SH-SY5Y (cell line): ENCODE measurements around the gene CSPG4.

Source experiments
- GATA2 ChIP-seq: IDR thresholded peaks from 2 replicates; pipeline ENCODE4 v1.6.1; 2011; ENCODE audit warnings: mild to moderate bottlenecking, low read depth, low read length
- GATA3 ChIP-seq: IDR thresholded peaks from 2 replicates; pipeline ENCODE4 v1.6.1; 2011; ENCODE audit warnings: low read depth, mild to moderate bottlenecking, low read length, moderate library complexity

CSPG4 gene

GRCh38 chr15:75712668-75713337 is at the start of gene CSPG4:
CSPG4 (minus strand) TSS chr15:75712848; CDS start chr15:75712755, 93 bp downstream.
- no peak for TF ChIP-seq GATA2
- TF ChIP-seq GATA3: no peak

GRCh38 chr15:75761446-75762356 is 49.1 kb upstream of the CSPG4 start:
- TF ChIP-seq GATA2 (no peak), GATA3 (no peak)

- TF ChIP-seq GATA2: no peak
- no peak for TF ChIP-seq GATA3
These were observed 48.2 kb upstream of the CSPG4 start for GRCh38 chr15:75760704-75761435.

GRCh38 chr15:75759416-75760130 is 46.9 kb upstream of the CSPG4 start:
- no peak for TF ChIP-seq GATA2

GRCh38 chr15:75758071-75758872 is 45.6 kb upstream of the CSPG4 start:
- no peak for TF ChIP-seq GATA3
- no peak for TF ChIP-seq GATA2

GRCh38 chr15:75753145-75753544 is 40.5 kb upstream of the CSPG4 start:
- no peak for TF ChIP-seq GATA2
- TF ChIP-seq GATA3: no peak

GRCh38 chr15:75751891-75752290 is 39.2 kb upstream of the CSPG4 start:
- TF ChIP-seq GATA3 (no peak), GATA2 (no peak)

- TF ChIP-seq GATA3: no peak
- no peak for TF ChIP-seq GATA2
These were observed 38.6 kb upstream of the CSPG4 start for GRCh38 chr15:75751116-75751875.

GRCh38 chr15:75750261-75751050 is 37.8 kb upstream of the CSPG4 start:
- no peak for TF ChIP-seq GATA2
- TF ChIP-seq GATA3: no peak

- TF ChIP-seq GATA2: no peak
- no peak for TF ChIP-seq GATA3
These were observed 37.2 kb upstream of the CSPG4 start for GRCh38 chr15:75749820-75750219.

- TF ChIP-seq GATA2 (no peak), GATA3 (no peak)
These were observed 32.7 kb upstream of the CSPG4 start for GRCh38 chr15:75745305-75745704.

GRCh38 chr15:75739791-75740190 is 27.1 kb upstream of the CSPG4 start:
- TF ChIP-seq GATA3: no peak
- TF ChIP-seq GATA2: no peak
